GM18868 (cell line): ENCODE data around the gene SSNA1.
"Not testable (repeated sequence)": the region's sequence is repeated elsewhere in the genome, so short reads cannot be mapped to it uniquely, and the experiment has no call there.

Experiments
- ATAC-seq: cut with Tn5 transposase; IDR thresholded peaks from one replicate; pipeline ENCODE4 v1.9.1; 2021; ENCODE audit warnings: mild to moderate bottlenecking, moderate library complexity; ENCODE audit not compliant: unreplicated experiment

The SSNA1 gene

GRCh38 chr9:137228968-137229896 is 40.8 kb downstream of the SSNA1 start:
- ATAC-seq: no peak

GRCh38 chr9:137229903-137230704 is 41.6 kb downstream of the SSNA1 start:
- no peak for ATAC-seq

GRCh38 chr9:137230705-137231371 is 42.4 kb downstream of the SSNA1 start, which contains the start of gene SLC34A3:
SLC34A3 (plus strand) TSS chr9:137230901; CDS start chr9:137231703, 802 bp downstream.
- no peak for ATAC-seq

- no peak for ATAC-seq
Measured at GRCh38 chr9:137231372-137232039, 43.0 kb downstream of the SSNA1 start.

- ATAC-seq: no peak
Measured at GRCh38 chr9:137232101-137232500, 43.6 kb downstream of the SSNA1 start.

- no peak for ATAC-seq
Measured at GRCh38 chr9:137232510-137232909, 44.0 kb downstream of the SSNA1 start.

- ATAC-seq: no peak
Measured at GRCh38 chr9:137233143-137233980, 44.9 kb downstream of the SSNA1 start.

GRCh38 chr9:137234055-137234697 is 45.7 kb downstream of the SSNA1 start:
- no peak for ATAC-seq

- ATAC-seq: no peak
Measured at GRCh38 chr9:137234758-137235423, 46.4 kb downstream of the SSNA1 start.

GRCh38 chr9:137235424-137236237 is 47.2 kb downstream of the SSNA1 start:
- ATAC-seq: no peak

GRCh38 chr9:137236238-137236935 is 47.9 kb downstream of the SSNA1 start:
- peak; percentile 22 for ATAC-seq

- ATAC-seq: no peak
Measured at GRCh38 chr9:137236936-137237421, 48.5 kb downstream of the SSNA1 start.

GRCh38 chr9:137237759-137238726 is 49.6 kb downstream of the SSNA1 start:
- ATAC-seq: no peak

- ATAC-seq: not testable (repeated sequence)
Measured at GRCh38 chr9:137239541-137240200, 51.2 kb downstream of the SSNA1 start.
